ENCODE data around the gene CLCN2. TPM values are rescaled to one million over a fixed set of nuclear protein-coding genes. Genes with fewer than 3 reads are reported as not detected.

Gene CLCN2
- total and polyA plus RNA-seq, 7 experiments from 2014 or later: 0.91 to 6.0 (median 3.8) TPM

DNA sequence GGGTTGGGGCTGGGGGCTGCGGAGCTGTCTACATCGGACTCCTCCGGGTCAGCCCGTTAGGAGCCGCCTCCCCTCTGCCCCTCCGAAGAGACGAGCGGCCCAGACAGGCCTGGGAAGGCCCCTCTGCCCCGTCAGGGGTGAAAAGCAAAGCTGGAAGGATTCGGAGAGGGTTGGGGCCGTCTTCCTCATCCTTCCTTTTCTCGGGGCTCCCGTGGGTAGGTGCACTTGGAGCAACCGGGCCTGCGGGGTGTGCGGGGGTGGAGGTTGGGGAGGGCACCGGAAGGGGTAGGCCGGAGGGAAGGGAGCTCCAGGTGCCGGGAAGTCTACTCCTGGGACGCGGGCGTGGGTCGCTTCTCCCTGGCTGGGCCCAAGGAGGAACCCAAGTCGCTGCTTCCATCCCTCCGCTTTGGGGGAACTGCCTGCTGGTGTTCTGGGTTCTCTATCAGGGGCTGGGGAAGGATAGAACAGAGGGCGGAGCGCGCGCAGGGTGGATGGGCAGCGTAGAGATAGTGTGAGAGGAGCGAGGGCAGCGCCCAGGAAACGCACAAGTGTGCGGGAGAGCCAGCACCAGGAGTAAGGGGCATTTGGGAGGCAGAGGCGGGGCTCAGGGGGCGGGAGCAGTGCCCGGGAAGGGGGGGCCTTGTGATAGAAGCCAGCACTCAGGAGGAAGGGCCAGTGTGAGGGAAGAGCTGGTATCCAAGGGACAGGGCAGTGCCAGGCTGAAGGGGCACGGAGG is 695 bp upstream of the CLCN2 start:
- peaks cover 0 to 13% (median 0%) of the 10 kb centered on the region in 5 donors for H3K27me3 Mint-ChIP-seq
- CTCF ChIA-PET: interaction anchor here (0.6 to 0.7 kb wide), 2 partner anchors 160 to 164 kb away, joined by 3 read pairs; no protein-coding TSS in a partner anchor

DNA sequence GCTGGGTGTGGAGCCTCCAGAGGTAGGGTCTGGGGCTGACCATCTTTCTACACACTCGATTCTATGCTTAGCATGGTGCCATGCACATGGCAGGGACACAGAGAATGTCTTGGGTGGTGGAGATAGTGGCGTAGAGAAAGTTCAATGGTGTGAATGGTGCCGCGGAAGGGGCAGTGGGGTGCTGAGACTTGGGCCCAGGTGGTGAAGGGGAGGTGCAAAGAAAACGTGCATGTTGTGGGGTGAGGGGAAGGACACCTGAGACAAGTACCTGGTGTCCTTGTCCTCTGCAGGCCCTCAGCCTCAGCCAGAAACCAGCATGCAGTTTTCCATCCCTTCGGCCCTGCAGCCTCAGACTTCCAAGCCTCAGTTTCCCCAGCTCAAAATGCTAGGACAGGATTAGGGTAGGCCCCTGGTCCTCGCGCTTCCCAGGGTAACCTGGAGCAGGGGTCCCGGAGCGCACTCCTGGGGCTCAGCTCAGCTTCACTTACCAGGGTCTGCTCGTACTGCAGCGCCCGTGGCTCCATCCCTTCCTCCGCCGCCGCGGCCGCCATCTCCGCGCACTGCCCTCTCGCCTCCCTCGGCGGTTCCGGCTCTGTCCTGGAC is 375 bp downstream of the CLCN2 start:
- Mint-ChIP-seq H3K4me1 (peaks cover 22 to 30% (median 24%) of the 10 kb centered on the region in 7 donors), H3K9me3 (peaks cover 0 to 7% (median 0%) of the 10 kb centered on the region in 11 donors), H3K4me3 (peak overlapping the region; percentile 59 to 100 (median 83)), H3K36me3 (peaks cover 0 to 16% (median 6%) of the 10 kb centered on the region in 5 donors), H3K27me3 (peaks cover 0 to 13% (median 0%) of the 10 kb centered on the region in 5 donors), H3K27ac (peak overlapping the region in 5 of 9 donors; percentile 42 to 81 (median 62))
- CTCF ChIA-PET: interaction anchor here (1.1 kb wide), 1 partner anchor 27 kb away, joined by 3 read pairs; no protein-coding TSS in a partner anchor
- Histone ChIP-seq H3K4me1 (ENCODE audit: control insufficient read depth in 2 of 2, insufficient read depth in 2 of 2, low read length in 2 of 2) (peaks cover 11 to 13% of the 10 kb centered on the region in 2 donors), H3K27me3 (ENCODE audit: control insufficient read depth in 2 of 2, insufficient read depth in 2 of 2, low read length in 2 of 2) (no peaks in the 10 kb centered on the region), H3K36me3 (ENCODE audit: control insufficient read depth in 2 of 3, insufficient read depth in 3 of 3, low read length in 3 of 3) (peaks cover 0 to 11% (median 0%) of the 10 kb centered on the region in 3 experiments), H3K4me3 (ENCODE audit: low read length) (peak overlapping the region; percentile 97), H3K27ac (ENCODE audit: low read depth, low read length) (peak overlapping the region; percentile 84), H3K9me3 (ENCODE audit: control insufficient read depth in 2 of 3, low read length in 3 of 3) (no peaks in the 10 kb centered on the region)
- DNase-seq (no peak), ATAC-seq (no peak)
- intact Hi-C loops (cut with micrococcal nuclease): loop anchor here (5.0 to 10.0 kb wide), 5 partner anchors 351 to 1576 kb away; partner anchors contain the start of genes MAGEF1 (in 2 of the 2), KLHL24 (in 1 of the 2), PARL (in 1 of the 2) and TMEM41A (in 1 of the 2)
- POLR2A ChIA-PET: interaction anchor here (0.6 to 1.0 kb wide), 2 partner anchors 18 to 26 kb away, joined by 3 read pairs; no protein-coding TSS in a partner anchor

More for the DNA sequence above, 695 bp upstream of the CLCN2 start:
- Mint-ChIP-seq H3K9me3 (peaks cover 0 to 7% (median 0%) of the 10 kb centered on the region in 11 donors), H3K4me1 (peaks cover 25 to 36% (median 27%) of the 10 kb centered on the region in 7 donors), H3K36me3 (peaks cover 0 to 23% (median 13%) of the 10 kb centered on the region in 5 donors), H3K4me3 (peak overlapping the region; percentile 91 to 100 (median 97)), H3K27ac (peak overlapping the region; percentile 59 to 95 (median 87))
- peaks cover 11 to 13% of the 10 kb centered on the region in 2 donors for H3K4me1 ChIP-seq (ENCODE audit: control insufficient read depth in 2 of 2, insufficient read depth in 2 of 2, low read length in 2 of 2)
- peak overlapping the region; percentile 84 for H3K27ac ChIP-seq (ENCODE audit: low read depth, low read length)
- no peaks in the 10 kb centered on the region for H3K9me3 ChIP-seq (ENCODE audit: control insufficient read depth in 2 of 3, low read length in 3 of 3)
- POLR2A ChIA-PET: interaction anchor here (0.6 to 2.4 kb wide), 5 partner anchors 8 to 227 kb away, joined by 3 to 7 read pairs (median 3); partner anchors contain the start of gene EIF2B5
- peak; percentile 10 for ATAC-seq
- peaks cover 0 to 17% (median 6%) of the 10 kb centered on the region in 3 experiments for H3K36me3 ChIP-seq (ENCODE audit: control insufficient read depth in 2 of 3, insufficient read depth in 3 of 3, low read length in 3 of 3)
- H3K4me3 ChIP-seq (ENCODE audit: low read length): peak overlapping the region; percentile 97
- intact Hi-C loops (cut with micrococcal nuclease): loop anchor here (1.0 to 10.0 kb wide), 10 partner anchors 63 to 1575 kb away; partner anchors contain the start of genes MAGEF1 (in 2 of the 2), KLHL24 (in 1 of the 2), PARL (in 1 of the 2) and PSMD2 (in 1 of the 2)
- peak in 8 of 9 donors; percentile 14 to 63 (median 27) for DNase-seq
- H3K27me3 ChIP-seq (ENCODE audit: control insufficient read depth in 2 of 2, insufficient read depth in 2 of 2, low read length in 2 of 2): no peaks in the 10 kb centered on the region

DNA sequence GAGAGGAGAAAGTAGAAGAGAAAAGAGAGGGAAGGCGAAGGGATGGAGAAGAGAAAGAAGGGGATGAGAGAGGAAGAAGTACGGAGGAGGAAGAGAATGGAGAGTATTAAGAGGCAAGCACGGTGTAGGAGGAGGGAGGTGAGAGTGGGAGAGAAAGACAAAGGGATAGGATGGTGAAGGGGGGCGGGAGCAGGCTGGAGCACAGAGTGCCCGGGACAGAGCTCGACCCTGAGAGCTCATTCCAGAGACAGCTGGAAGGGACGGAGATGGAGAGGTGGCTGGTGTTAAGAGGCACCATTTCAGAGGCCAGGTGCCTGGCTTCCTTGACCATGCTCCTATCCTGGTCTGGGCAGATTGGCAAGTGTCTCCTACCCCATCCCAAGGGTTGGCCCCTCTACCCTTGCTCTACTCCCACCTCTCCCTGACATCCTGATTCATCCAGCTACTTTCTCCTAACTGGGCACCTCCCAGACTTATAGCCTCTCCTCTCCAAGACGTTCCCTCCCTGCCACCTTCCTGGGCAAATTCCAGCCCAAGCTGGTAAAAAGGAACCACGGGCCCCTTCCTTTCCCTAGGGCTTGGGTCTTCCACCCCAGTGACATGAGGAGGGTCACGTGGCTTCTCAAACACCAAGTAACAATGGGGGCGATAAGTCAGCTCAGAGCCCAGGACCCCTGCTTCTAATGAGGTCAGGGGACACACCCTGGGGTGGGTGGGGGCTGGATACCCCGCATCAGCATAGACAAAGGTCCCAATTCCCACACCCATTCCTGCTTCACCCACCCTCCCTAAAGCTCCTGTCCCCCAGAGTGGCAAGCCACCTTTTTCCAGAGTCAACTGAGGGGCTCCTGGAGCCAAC is 1.1 kb downstream of the CLCN2 start:
- CTCF ChIA-PET: interaction anchor here (0.6 to 1.1 kb wide), 2 partner anchors 27 to 34 kb away, joined by 3 read pairs; no protein-coding TSS in a partner anchor
- Mint-ChIP-seq H3K27me3 (peaks cover 0 to 13% (median 0%) of the 10 kb centered on the region in 5 donors), H3K4me3 (peak overlapping the region; percentile 59 to 100 (median 83)), H3K27ac (peak overlapping the region in 5 of 9 donors; percentile 46 to 81 (median 62)), H3K36me3 (peaks cover 0 to 14% (median 3%) of the 10 kb centered on the region in 5 donors), H3K9me3 (peaks cover 0 to 7% (median 0%) of the 10 kb centered on the region in 11 donors), H3K4me1 (peaks cover 21 to 30% (median 24%) of the 10 kb centered on the region in 7 donors)
- DNase-seq (no peak), ATAC-seq (no peak)
- intact Hi-C loops (cut with micrococcal nuclease): loop anchor here (5.0 to 10.0 kb wide), 5 partner anchors 352 to 1577 kb away; partner anchors contain the start of genes MAGEF1 (in 2 of the 2), KLHL24 (in 1 of the 2), PARL (in 1 of the 2) and TMEM41A (in 1 of the 2)
- Histone ChIP-seq H3K4me3 (ENCODE audit: low read length) (no peak overlapping the region), H3K9me3 (ENCODE audit: control insufficient read depth in 2 of 3, low read length in 3 of 3) (no peaks in the 10 kb centered on the region), H3K36me3 (ENCODE audit: control insufficient read depth in 2 of 3, insufficient read depth in 3 of 3, low read length in 3 of 3) (peaks cover 0 to 10% (median 0%) of the 10 kb centered on the region in 3 experiments), H3K27ac (ENCODE audit: low read depth, low read length) (no peak overlapping the region), H3K4me1 (ENCODE audit: control insufficient read depth in 2 of 2, insufficient read depth in 2 of 2, low read length in 2 of 2) (peaks cover 11 to 13% of the 10 kb centered on the region in 2 donors), H3K27me3 (ENCODE audit: control insufficient read depth in 2 of 2, insufficient read depth in 2 of 2, low read length in 2 of 2) (no peaks in the 10 kb centered on the region)
- POLR2A ChIA-PET: interaction anchor here (0.6 to 1.0 kb wide), 3 partner anchors 25 to 58 kb away, joined by 3 read pairs; no protein-coding TSS in a partner anchor

DNA sequence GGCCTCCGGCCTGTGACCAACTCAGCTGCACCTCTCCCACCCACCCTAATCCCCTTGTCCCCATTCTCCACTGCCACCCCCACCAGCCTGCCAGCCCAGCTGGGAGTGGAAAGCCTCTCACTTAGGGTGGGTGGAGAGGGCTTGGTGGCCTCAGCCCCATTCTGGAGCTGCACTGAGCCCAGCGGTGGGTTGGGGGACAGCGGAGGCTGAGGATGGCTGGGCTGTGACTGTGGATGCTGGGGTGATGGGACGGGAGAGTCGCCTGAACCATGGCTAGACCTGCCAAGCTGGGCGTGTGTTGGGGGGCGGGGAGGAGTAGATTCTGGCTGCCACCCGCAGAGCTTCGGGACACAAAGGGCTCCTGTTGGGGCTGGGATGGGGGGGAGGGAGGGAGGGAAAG is 1.8 kb downstream of the CLCN2 start:
- Histone ChIP-seq H3K4me1 (ENCODE audit: control insufficient read depth in 2 of 2, insufficient read depth in 2 of 2, low read length in 2 of 2) (peaks cover 10 to 11% of the 10 kb centered on the region in 2 donors), H3K27ac (ENCODE audit: low read depth, low read length) (no peak overlapping the region), H3K4me3 (ENCODE audit: low read length) (no peak overlapping the region), H3K27me3 (ENCODE audit: control insufficient read depth in 2 of 2, insufficient read depth in 2 of 2, low read length in 2 of 2) (no peaks in the 10 kb centered on the region), H3K36me3 (ENCODE audit: control insufficient read depth in 2 of 3, insufficient read depth in 3 of 3, low read length in 3 of 3) (peaks cover 0 to 5% (median 0%) of the 10 kb centered on the region in 3 experiments), H3K9me3 (ENCODE audit: control insufficient read depth in 2 of 3, low read length in 3 of 3) (no peaks in the 10 kb centered on the region)
- peaks cover 0 to 7% (median 0%) of the 10 kb centered on the region in 11 donors for H3K9me3 Mint-ChIP-seq
- POLR2A ChIA-PET: interaction anchor here (1.0 kb wide), 1 partner anchor 57 kb away, joined by 3 read pairs; no protein-coding TSS in a partner anchor
- H3K4me3 Mint-ChIP-seq: peak overlapping the region in 6 of 10 donors; percentile 59 to 100 (median 82)
- peaks cover 0 to 7% (median 0%) of the 10 kb centered on the region in 5 donors for H3K36me3 Mint-ChIP-seq
- H3K27me3 Mint-ChIP-seq: peaks cover 0 to 13% (median 0%) of the 10 kb centered on the region in 5 donors
- intact Hi-C loops (cut with micrococcal nuclease): loop anchor here (5.0 to 10.0 kb wide), 5 partner anchors 353 to 1578 kb away; partner anchors contain the start of genes MAGEF1 (in 2 of the 2), KLHL24 (in 1 of the 2), PARL (in 1 of the 2) and TMEM41A (in 1 of the 2)
- peaks cover 14 to 23% (median 17%) of the 10 kb centered on the region in 7 donors for H3K4me1 Mint-ChIP-seq
- DNase-seq (no peak), ATAC-seq (no peak)
- CTCF ChIA-PET: no interaction called here
- H3K27ac Mint-ChIP-seq: peak overlapping the region in 1 of 9 donors; percentile 47

DNA sequence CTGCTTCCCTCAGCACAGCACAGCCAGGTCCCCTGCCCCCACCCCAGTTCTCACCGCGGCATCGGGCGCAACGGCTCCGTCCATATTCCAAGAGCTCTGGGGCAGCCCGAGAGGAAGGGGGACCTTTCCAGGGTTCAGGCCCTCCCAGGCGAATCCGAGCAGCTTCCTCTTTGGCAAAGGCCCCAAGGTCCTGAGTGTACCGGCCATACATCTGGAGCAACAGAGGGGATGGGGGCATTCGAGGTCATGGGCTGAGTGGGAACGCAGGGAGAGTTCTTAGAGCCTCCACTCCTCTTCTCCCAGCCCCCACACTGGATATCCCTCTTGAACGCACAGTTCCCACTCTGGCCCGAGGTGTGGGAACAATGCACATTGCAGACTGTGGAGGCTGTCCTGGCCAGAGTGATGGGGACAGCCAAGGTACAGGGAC is 2.5 kb downstream of the CLCN2 start:
- no peak overlapping the region for H3K4me3 Mint-ChIP-seq

More for the DNA sequence above, 2.5 kb downstream of the CLCN2 start:
- ChIA-PET CTCF (no interaction called here), POLR2A (no interaction called here)
- Histone ChIP-seq H3K27ac (ENCODE audit: low read depth, low read length) (no peak overlapping the region), H3K36me3 (ENCODE audit: control insufficient read depth in 2 of 3, insufficient read depth in 3 of 3, low read length in 3 of 3) (peaks cover 0 to 5% (median 0%) of the 10 kb centered on the region in 3 experiments), H3K27me3 (ENCODE audit: control insufficient read depth in 2 of 2, insufficient read depth in 2 of 2, low read length in 2 of 2) (no peaks in the 10 kb centered on the region), H3K4me3 (ENCODE audit: low read length) (no peak overlapping the region), H3K9me3 (ENCODE audit: control insufficient read depth in 2 of 3, low read length in 3 of 3) (no peaks in the 10 kb centered on the region), H3K4me1 (ENCODE audit: control insufficient read depth in 2 of 2, insufficient read depth in 2 of 2, low read length in 2 of 2) (peaks cover 3 to 15% of the 10 kb centered on the region in 2 donors)
- peaks cover 9 to 18% (median 13%) of the 10 kb centered on the region in 7 donors for H3K4me1 Mint-ChIP-seq
- H3K27me3 Mint-ChIP-seq: peaks cover 0 to 13% (median 0%) of the 10 kb centered on the region in 5 donors
- ATAC-seq (no peak), DNase-seq (no peak)
- H3K36me3 Mint-ChIP-seq: peaks cover 0 to 4% (median 0%) of the 10 kb centered on the region in 5 donors
- no peak overlapping the region for H3K27ac Mint-ChIP-seq
- intact Hi-C loops (cut with micrococcal nuclease): no loop called here
- H3K9me3 Mint-ChIP-seq: peaks cover 0 to 7% (median 0%) of the 10 kb centered on the region in 11 donors

Data from naive thymus-derived CD4-positive, alpha-beta T cell (primary cell).